Stimulated activated CD8-positive, alpha-beta memory T cell treated with anti-CD3 and anti-CD28 coated beads, Interleukin-15, amount 100 ng/mL, for 4 hours (primary cell): ENCODE data around the gene TAAR1.
"Not testable (repeated sequence)": the region's sequence is repeated elsewhere in the genome, so short reads cannot be mapped to it uniquely, and the experiment has no call there.

ENCODE experiments used
- DNase-seq, 2 donors: peaks; one replicate each; pipeline ENCODE4 v3.0.0-alpha.2; 2020; ENCODE audit warnings: low read depth in 2 of 2

The TAAR1 gene

GRCh38 chr6:132659082-132659481 is at the start of gene TAAR1:
TSS of gene TAAR1 (minus strand) at chr6:132659182. CDS start at chr6:132646003, 13,179 bp downstream.
- DNase-seq, result no peak

GRCh38 chr6:132708771-132709170 is 49.8 kb upstream of the TAAR1 start:
- no peak for DNase-seq

GRCh38 chr6:132708002-132708401 is 49.0 kb upstream of the TAAR1 start:
- no peak for DNase-seq

- DNase-seq, result not testable (repeated sequence)
Observed at GRCh38 chr6:132706756-132707155, 47.8 kb upstream of the TAAR1 start.

- no peak for DNase-seq
Observed at GRCh38 chr6:132703936-132704335, 45.0 kb upstream of the TAAR1 start.

- DNase-seq, result no peak
Observed at GRCh38 chr6:132698608-132699007, 39.6 kb upstream of the TAAR1 start.

GRCh38 chr6:132695773-132696172 is 36.8 kb upstream of the TAAR1 start:
- DNase-seq, result no peak

GRCh38 chr6:132693478-132693877 is 34.5 kb upstream of the TAAR1 start:
- DNase-seq, result no peak

GRCh38 chr6:132690678-132691077 is 31.7 kb upstream of the TAAR1 start:
- no peak for DNase-seq

GRCh38 chr6:132687306-132687705 is 28.3 kb upstream of the TAAR1 start:
- DNase-seq, result no peak

- DNase-seq, result no peak
Observed at GRCh38 chr6:132686531-132686930, 27.5 kb upstream of the TAAR1 start.

GRCh38 chr6:132685009-132685408 is 26.0 kb upstream of the TAAR1 start:
- DNase-seq, result no peak

GRCh38 chr6:132684272-132684671 is 25.3 kb upstream of the TAAR1 start:
- DNase-seq, result no peak

GRCh38 chr6:132683543-132683942 is 24.6 kb upstream of the TAAR1 start:
- no peak for DNase-seq

GRCh38 chr6:132679094-132679493 is 20.1 kb upstream of the TAAR1 start:
- DNase-seq, result not testable (repeated sequence)

- DNase-seq, result no peak
Observed at GRCh38 chr6:132675749-132676148, 16.8 kb upstream of the TAAR1 start.

GRCh38 chr6:132675002-132675401 is 16.0 kb upstream of the TAAR1 start:
- no peak for DNase-seq

- no peak for DNase-seq
Observed at GRCh38 chr6:132673376-132674094, 14.6 kb upstream of the TAAR1 start.

GRCh38 chr6:132671295-132671694 is 12.3 kb upstream of the TAAR1 start:
- no peak for DNase-seq

GRCh38 chr6:132669690-132670291 is 10.8 kb upstream of the TAAR1 start:
- no peak for DNase-seq

- no peak for DNase-seq
Observed at GRCh38 chr6:132666118-132666517, 7.1 kb upstream of the TAAR1 start.

- DNase-seq, result no peak
Observed at GRCh38 chr6:132664309-132665034, 5.5 kb upstream of the TAAR1 start.

- no peak for DNase-seq
Observed at GRCh38 chr6:132663661-132664060, 4.7 kb upstream of the TAAR1 start.
